SK-N-SH (cell line): Measurements from ENCODE around the gene SOCS2. TPM values are rescaled to one million over a fixed set of nuclear protein-coding genes. Genes with fewer than 3 reads are reported as not detected.
A peak's percentile ranks its signal among the peaks of the same experiment; 100 is the strongest.

ENCODE experiments used
- CTCF ChIA-PET: fragments of 300-600, 350-600 bp; formaldehyde crosslinking; extraction: SDS; loops from one replicate; lab custom pipeline; 2021; lab: Yijun Ruan, JAX
- POLR2A ChIA-PET: fragments of 350-600 bp; sonication (Branson Sonifier 250); formaldehyde crosslinking; extraction: SDS; loops from one replicate; lab custom pipeline; 2020; ENCODE audit warnings: antibody characterized with exemption, inconsistent platforms; lab: Yijun Ruan, JAX
- DNase-seq: peaks from one replicate; pipeline ENCODE4 v3.0.0; 2012
- H2AFZ ChIP-seq: fragments of 200-600 bp; sonication (generic); 2 replicates; pipeline ENCODE4 v1.8.1; 2016; ENCODE audit warnings: antibody characterized with exemption, mild to moderate bottlenecking, low read depth
- H3F3A ChIP-seq: fragments of 200-600 bp; sonication (generic); replicated peaks from 2 replicates; pipeline ENCODE3; 2016; ENCODE audit warnings: antibody characterized with exemption, mild to moderate bottlenecking; ENCODE audit not compliant: insufficient read depth
- H3K27ac ChIP-seq, 2 experiments: fragments of 200-500 bp in 1 of 2; fragments of 200-600 bp in 1 of 2; sonication (Bioruptor generic) in 1 of 2; sonication (generic), shearing (Covaris generic) in 1 of 2; 2 replicates each; pipeline versions ENCODE4 v1.5.1 to v1.6.1; 2014 to 2016; ENCODE audit warnings: low read depth in 2 of 2, inconsistent platforms in 1 of 2, low read length in 1 of 2, mild to moderate bottlenecking in 1 of 2, mixed read lengths in 1 of 2
- H3K27me3 ChIP-seq: fragments of 200-600 bp; sonication (generic), shearing (Covaris generic); 2 replicates; pipeline ENCODE4 v1.6.1; 2016; ENCODE audit warnings: mixed run types; ENCODE audit not compliant: insufficient read depth
- H3K36me3 ChIP-seq, 2 experiments: fragments of 200-500 bp in 1 of 2; fragments of 200-600 bp in 1 of 2; sonication (Bioruptor generic) in 1 of 2; sonication (generic) in 1 of 2; replicated peaks in 1 of 2; 2 replicates each; pipeline versions ENCODE3 to v1.5.1; 2014 to 2016; ENCODE audit warnings: low read length in 1 of 2, mild to moderate bottlenecking in 1 of 2; ENCODE audit not compliant: insufficient read depth in 2 of 2, control insufficient read depth in 1 of 2
- H3K4me1 ChIP-seq, 2 experiments: fragments of 200-500 bp in 1 of 2; fragments of 200-600 bp in 1 of 2; sonication (Bioruptor generic) in 1 of 2; sonication (generic), shearing (Covaris generic) in 1 of 2; 2 replicates each; pipeline versions ENCODE4 v1.5.1 to v1.6.1; 2014 to 2016; ENCODE audit warnings: low read depth in 1 of 2, low read length in 1 of 2, mixed run types in 1 of 2; ENCODE audit not compliant: insufficient read depth in 2 of 2, control insufficient read depth in 1 of 2
- H3K4me2 ChIP-seq: fragments of 200-600 bp; sonication (generic), shearing (Covaris generic); 2 replicates; pipeline ENCODE4 v1.6.1; 2017; ENCODE audit warnings: mixed run types
- H3K4me3 ChIP-seq, 2 experiments: fragments of 200-500 bp in 1 of 2; fragments of 200-600 bp in 1 of 2; sonication (Bioruptor generic) in 1 of 2; sonication (generic), shearing (Covaris generic) in 1 of 2; 2 replicates each; pipeline versions ENCODE4 v1.5.1 to v1.8.1; 2014 to 2016; ENCODE audit warnings: low read depth in 2 of 2, inconsistent platforms in 1 of 2, low read length in 1 of 2, mild to moderate bottlenecking in 1 of 2, mixed read lengths in 1 of 2, moderate library complexity in 1 of 2
- H3K79me2 ChIP-seq: fragments of 200-600 bp; sonication (generic); 2 replicates; pipeline ENCODE4 v1.8.1; 2017; ENCODE audit warnings: mild to moderate bottlenecking; ENCODE audit not compliant: insufficient read depth
- H3K9ac ChIP-seq: fragments of 200-600 bp; sonication (generic); 2 replicates; pipeline ENCODE4 v1.6.1; 2017; ENCODE audit warnings: mixed run types
- H3K9me2 ChIP-seq: fragments of 200-600 bp; sonication (generic); 2 replicates; pipeline ENCODE4 v1.6.1; 2017; ENCODE audit warnings: mixed run types
- H3K9me3 ChIP-seq: fragments of 200-600 bp; sonication (generic); 2 replicates; pipeline ENCODE4 v1.6.1; 2017; ENCODE audit warnings: mixed run types, mild to moderate bottlenecking, moderate library complexity
- H4K20me1 ChIP-seq: fragments of 200-600 bp; sonication (generic); 2 replicates; pipeline ENCODE4 v1.6.1; 2017; ENCODE audit warnings: mild to moderate bottlenecking, mixed run types; ENCODE audit not compliant: insufficient read depth
- CHD2 ChIP-seq: fragments of 150-350 bp; IDR thresholded peaks from 2 replicates; pipeline ENCODE4 v1.6.1; 2018; ENCODE audit warnings: low read length; ENCODE audit not compliant: partially characterized antibody
- CTCF ChIP-seq: fragments of 200-600 bp; sonication (generic); IDR thresholded peaks from 2 replicates; pipeline ENCODE4 v1.6.1; 2017; ENCODE audit warnings: antibody characterized with exemption, mild to moderate bottlenecking, moderate library complexity
- EZH2phosphoT487 ChIP-seq: fragments of 200-600 bp; sonication (generic); IDR thresholded peaks from 2 replicates; pipeline ENCODE4 v1.6.1; 2017; ENCODE audit warnings: low read depth, mixed run types, mild to moderate bottlenecking, antibody characterized with exemption, moderate library complexity, borderline replicate concordance
- GABPA ChIP-seq: IDR thresholded peaks from 2 replicates; pipeline ENCODE4 v1.4.0; 2012; ENCODE audit warnings: low read depth, mild to moderate bottlenecking
- MAX ChIP-seq: IDR thresholded peaks from 2 replicates; pipeline ENCODE4 v1.4.0; 2012; ENCODE audit warnings: low read depth
- NRF1 ChIP-seq: IDR thresholded peaks from 2 replicates; pipeline ENCODE4 v1.6.1; 2012; ENCODE audit warnings: low read depth, mild to moderate bottlenecking, low read length
- PBX3 ChIP-seq: IDR thresholded peaks from 2 replicates; pipeline ENCODE4; 2012
- RAD21 ChIP-seq: IDR thresholded peaks from 2 replicates; pipeline ENCODE4 v1.6.1; 2012; ENCODE audit warnings: mild to moderate bottlenecking, low read length
- RCOR1 ChIP-seq: fragments of 150-350 bp; IDR thresholded peaks from 2 replicates; pipeline ENCODE4 v1.6.1; 2017; ENCODE audit warnings: antibody characterized with exemption, low read length
- REST ChIP-seq: IDR thresholded peaks from 2 replicates; pipeline ENCODE4 v1.6.1; 2012; ENCODE audit warnings: mild to moderate bottlenecking, low read depth, low read length, moderate library complexity
- SIN3A ChIP-seq: IDR thresholded peaks from 2 replicates; pipeline ENCODE4 v1.6.1; 2012; ENCODE audit warnings: low read depth, mild to moderate bottlenecking, low read length, moderate library complexity, borderline replicate concordance
- SMC3 ChIP-seq: IDR thresholded peaks from 2 replicates; pipeline ENCODE4 v1.6.1; 2012; ENCODE audit warnings: low read depth, low read length, improper control_type of control experiment
- TAF1 ChIP-seq: IDR thresholded peaks from 2 replicates; pipeline ENCODE4 v1.6.1; 2012; ENCODE audit warnings: low read depth, mild to moderate bottlenecking, low read length, moderate library complexity, borderline replicate concordance
- USF2 ChIP-seq: fragments of 150-350 bp; IDR thresholded peaks from 2 replicates; pipeline ENCODE4 v1.6.1; 2017; ENCODE audit warnings: antibody characterized with exemption, low read length, low read depth, borderline replicate concordance
- WGBS: methylation state at CpG from one replicate; pipeline ENCODE4 v1.1.6; 2017; ENCODE audit warnings: low lambda C conversion rate; 5-methylcytosine and 5-hydroxymethylcytosine counted together
- polyA plus RNA-seq, 3 experiments: library from polyadenylated mRNA; depleted of rRNA; stranded (reverse); fragments of >200 nt; gene quantifications; 2 replicates each; pipeline ENCODE4 v1.2.3, GENCODE V29; 2012

Gene SOCS2
- polyA plus RNA-seq, 1 of the 3 experiments (the other 2 are of a cell fraction), result 24.1 TPM

GRCh38 chr12:93571365-93571924 is 1.0 kb upstream of the SOCS2 start:
- peak; percentile 86 for DNase-seq
- H3K27ac ChIP-seq, result peak overlapping the region; percentile 90 to 92
- H3K9ac ChIP-seq, result peak overlapping the region; percentile 96
- no peaks in the 10 kb centered on the region for H3K9me2 ChIP-seq
- peaks cover 20 to 25% of the 10 kb centered on the region in 2 experiments for H3K36me3 ChIP-seq
- no peaks in the 10 kb centered on the region for H3F3A ChIP-seq
- H3K27me3 ChIP-seq, result no peaks in the 10 kb centered on the region
- 2% methylated on average over 29 of the region's 47 CpGs for WGBS
- peak overlapping the region; percentile 100 for H3K4me2 ChIP-seq
- H3K9me3 ChIP-seq, result no peaks in the 10 kb centered on the region
- ChIA-PET CTCF (interaction anchor here (0.8 to 10.1 kb wide), 8 partner anchors 12 to 530 kb away, joined by 3 to 149 read pairs (median 14); no protein-coding TSS in a partner anchor), POLR2A (interaction anchor here (1.1 to 2.5 kb wide), 3 partner anchors 105 to 530 kb away, joined by 4 to 10 read pairs (median 6); partner anchors contain the start of gene CRADD)
- peaks cover 69% of the 10 kb centered on the region for H3K79me2 ChIP-seq
- H3K4me1 ChIP-seq, result peaks cover 0 to 17% of the 10 kb centered on the region in 2 experiments; a peak in 1 of 4 replicates
- H2AFZ ChIP-seq, result peak overlapping the region; percentile 69; the same call in 1 of the 2 replicates
- H3K4me3 ChIP-seq, result peak overlapping the region; percentile 71 to 97
- H4K20me1 ChIP-seq, result no peaks in the 10 kb centered on the region
- peak; percentile 62 for TF ChIP-seq CHD2
- peak; percentile 14; the same call in 1 of the 2 replicates for TF ChIP-seq RAD21
- no peak for TF ChIP-seq GABPA
- no peak for TF ChIP-seq EZH2phosphoT487
- TF ChIP-seq USF2, result no peak
- no peak for TF ChIP-seq PBX3
- no peak for TF ChIP-seq NRF1
- TF ChIP-seq REST, result peak; percentile 38; the same call in 1 of the 2 replicates
- 0 out of 2 replicates have a peak, but pooled peaks have one; percentile 28 for TF ChIP-seq SIN3A
- peak; percentile 69; the same call in 1 of the 2 replicates for TF ChIP-seq MAX
- no peak for TF ChIP-seq RCOR1
- peak; percentile 52 for TF ChIP-seq CTCF
- peak; percentile 19; the same call in 1 of the 2 replicates for TF ChIP-seq TAF1
- TF ChIP-seq SMC3, result peak; percentile 25
